ENCODE data around the gene SLC15A5. TPM values are rescaled to one million over a fixed set of nuclear protein-coding genes. Genes with fewer than 3 reads are reported as not detected.

The SLC15A5 gene
- total RNA-seq, 1 donor = not detected

GRCh38 chr12:16229676-16230075, 47.8 kb downstream of the SLC15A5 start:
- Histone ChIP-seq H3K4me3 (ENCODE audit: low read length) (no peak overlapping the region), H3K27me3 (ENCODE audit: insufficient read depth, low read length) (no peaks in the 10 kb centered on the region), H3K9me3 (ENCODE audit: low read depth, low read length) (peaks cover 6% of the 10 kb centered on the region), H3K4me1 (ENCODE audit: insufficient read depth, low read length) (no peaks in the 10 kb centered on the region)

GRCh38 chr12:16228067-16228466, 49.4 kb downstream of the SLC15A5 start:
- Histone ChIP-seq H3K4me1 (ENCODE audit: insufficient read depth, low read length) (no peaks in the 10 kb centered on the region), H3K9me3 (ENCODE audit: low read depth, low read length) (peaks cover 6% of the 10 kb centered on the region), H3K27me3 (ENCODE audit: insufficient read depth, low read length) (no peaks in the 10 kb centered on the region), H3K4me3 (ENCODE audit: low read length) (no peak overlapping the region)

GRCh38 chr12:16225692-16226091, 51.8 kb downstream of the SLC15A5 start:
- H3K9me3 ChIP-seq (ENCODE audit: low read depth, low read length) = no peaks in the 10 kb centered on the region
- H3K4me1 ChIP-seq (ENCODE audit: insufficient read depth, low read length) = no peaks in the 10 kb centered on the region
- H3K4me3 ChIP-seq (ENCODE audit: low read length) = no peak overlapping the region
- no peaks in the 10 kb centered on the region for H3K27me3 ChIP-seq (ENCODE audit: insufficient read depth, low read length)

GRCh38 chr12:16224196-16224595, 53.3 kb downstream of the SLC15A5 start:
- Histone ChIP-seq H3K4me3 (ENCODE audit: low read length) (no peak overlapping the region), H3K4me1 (ENCODE audit: insufficient read depth, low read length) (no peaks in the 10 kb centered on the region), H3K9me3 (ENCODE audit: low read depth, low read length) (no peaks in the 10 kb centered on the region), H3K27me3 (ENCODE audit: insufficient read depth, low read length) (no peaks in the 10 kb centered on the region)

- Histone ChIP-seq H3K4me3 (ENCODE audit: low read length) (no peak overlapping the region), H3K4me1 (ENCODE audit: insufficient read depth, low read length) (no peaks in the 10 kb centered on the region), H3K27me3 (ENCODE audit: insufficient read depth, low read length) (no peaks in the 10 kb centered on the region), H3K9me3 (ENCODE audit: low read depth, low read length) (no peaks in the 10 kb centered on the region)
Measured at GRCh38 chr12:16221776-16222175, 55.7 kb downstream of the SLC15A5 start.

- Histone ChIP-seq H3K27me3 (ENCODE audit: insufficient read depth, low read length) (no peaks in the 10 kb centered on the region), H3K9me3 (ENCODE audit: low read depth, low read length) (no peaks in the 10 kb centered on the region), H3K4me1 (ENCODE audit: insufficient read depth, low read length) (no peaks in the 10 kb centered on the region), H3K4me3 (ENCODE audit: low read length) (no peak overlapping the region)
Measured at GRCh38 chr12:16220120-16220519, 57.4 kb downstream of the SLC15A5 start.

GRCh38 chr12:16218934-16219751, 58.3 kb downstream of the SLC15A5 start:
- no peaks in the 10 kb centered on the region for H3K9me3 ChIP-seq (ENCODE audit: low read depth, low read length)
- no peaks in the 10 kb centered on the region for H3K27me3 ChIP-seq (ENCODE audit: insufficient read depth, low read length)
- no peaks in the 10 kb centered on the region for H3K4me1 ChIP-seq (ENCODE audit: insufficient read depth, low read length)
- no peak overlapping the region for H3K4me3 ChIP-seq (ENCODE audit: low read length)

GRCh38 chr12:16218234-16218633, 59.3 kb downstream of the SLC15A5 start:
- H3K27me3 ChIP-seq (ENCODE audit: insufficient read depth, low read length) = no peaks in the 10 kb centered on the region
- H3K4me3 ChIP-seq (ENCODE audit: low read length) = no peak overlapping the region
- H3K4me1 ChIP-seq (ENCODE audit: insufficient read depth, low read length) = no peaks in the 10 kb centered on the region
- H3K9me3 ChIP-seq (ENCODE audit: low read depth, low read length) = no peaks in the 10 kb centered on the region

- Histone ChIP-seq H3K27me3 (ENCODE audit: insufficient read depth, low read length) (no peaks in the 10 kb centered on the region), H3K9me3 (ENCODE audit: low read depth, low read length) (no peaks in the 10 kb centered on the region), H3K4me1 (ENCODE audit: insufficient read depth, low read length) (no peaks in the 10 kb centered on the region), H3K4me3 (ENCODE audit: low read length) (no peak overlapping the region)
Measured at GRCh38 chr12:16211731-16212130, 65.8 kb downstream of the SLC15A5 start.

GRCh38 chr12:16198884-16199283, 78.6 kb downstream of the SLC15A5 start:
- Histone ChIP-seq H3K27me3 (ENCODE audit: insufficient read depth, low read length) (no peaks in the 10 kb centered on the region), H3K9me3 (ENCODE audit: low read depth, low read length) (no peaks in the 10 kb centered on the region), H3K4me1 (ENCODE audit: insufficient read depth, low read length) (no peaks in the 10 kb centered on the region), H3K4me3 (ENCODE audit: low read length) (no peak overlapping the region)

- Histone ChIP-seq H3K27me3 (ENCODE audit: insufficient read depth, low read length) (no peaks in the 10 kb centered on the region), H3K9me3 (ENCODE audit: low read depth, low read length) (no peaks in the 10 kb centered on the region), H3K4me3 (ENCODE audit: low read length) (no peak overlapping the region), H3K4me1 (ENCODE audit: insufficient read depth, low read length) (no peaks in the 10 kb centered on the region)
Measured at GRCh38 chr12:16197600-16197999, 79.9 kb downstream of the SLC15A5 start.

- Histone ChIP-seq H3K4me3 (ENCODE audit: low read length) (no peak overlapping the region), H3K4me1 (ENCODE audit: insufficient read depth, low read length) (no peaks in the 10 kb centered on the region), H3K9me3 (ENCODE audit: low read depth, low read length) (no peaks in the 10 kb centered on the region), H3K27me3 (ENCODE audit: insufficient read depth, low read length) (no peaks in the 10 kb centered on the region)
Measured at GRCh38 chr12:16189849-16190248, 87.6 kb downstream of the SLC15A5 start.

GRCh38 chr12:16187660-16188059, 89.8 kb downstream of the SLC15A5 start:
- no peaks in the 10 kb centered on the region for H3K4me1 ChIP-seq (ENCODE audit: insufficient read depth, low read length)

GRCh38 chr12:16184681-16185080, 92.8 kb downstream of the SLC15A5 start:
- H3K4me3 ChIP-seq (ENCODE audit: low read length) = no peak overlapping the region
- no peaks in the 10 kb centered on the region for H3K9me3 ChIP-seq (ENCODE audit: low read depth, low read length)
- H3K4me1 ChIP-seq (ENCODE audit: insufficient read depth, low read length) = no peaks in the 10 kb centered on the region
- H3K27me3 ChIP-seq (ENCODE audit: insufficient read depth, low read length) = no peaks in the 10 kb centered on the region

More at GRCh38 chr12:16187660-16188059, 89.8 kb downstream of the SLC15A5 start:
- H3K27me3 ChIP-seq (ENCODE audit: insufficient read depth, low read length) = no peaks in the 10 kb centered on the region
- H3K9me3 ChIP-seq (ENCODE audit: low read depth, low read length) = no peaks in the 10 kb centered on the region
- H3K4me3 ChIP-seq (ENCODE audit: low read length) = no peak overlapping the region

- H3K4me1 ChIP-seq (ENCODE audit: insufficient read depth, low read length) = no peaks in the 10 kb centered on the region
- no peak overlapping the region for H3K4me3 ChIP-seq (ENCODE audit: low read length)
- H3K9me3 ChIP-seq (ENCODE audit: low read depth, low read length) = no peaks in the 10 kb centered on the region
- no peaks in the 10 kb centered on the region for H3K27me3 ChIP-seq (ENCODE audit: insufficient read depth, low read length)
Measured at GRCh38 chr12:16183541-16183940, 93.9 kb downstream of the SLC15A5 start.

GRCh38 chr12:16175840-16176239, 101.6 kb downstream of the SLC15A5 start:
- Histone ChIP-seq H3K4me3 (ENCODE audit: low read length) (no peak overlapping the region), H3K4me1 (ENCODE audit: insufficient read depth, low read length) (no peaks in the 10 kb centered on the region), H3K9me3 (ENCODE audit: low read depth, low read length) (no peaks in the 10 kb centered on the region), H3K27me3 (ENCODE audit: insufficient read depth, low read length) (no peaks in the 10 kb centered on the region)
